ENCODE measurements around the gene AP2A1.
A peak's percentile ranks its signal among the peaks of the same experiment; 100 is the strongest.
"Not testable (repeated sequence)": the region's sequence is repeated elsewhere in the genome, so short reads cannot be mapped to it uniquely, and the experiment has no call there.

Gene AP2A1

GRCh38 chr19:49766930-49767299 is at the start of gene AP2A1:
Gene AP2A1, plus strand, starts transcription at chr19:49767001. Its CDS starts 133 bp downstream, at chr19:49767134.
- H3K4me3 ChIP-seq (replicated peaks in 1 of 2; ENCODE audit: low read depth in 2 of 2, low read length in 2 of 2) = peak within 1 kb of the TSS; percentile 86 to 92
- no peak for DNase-seq (ENCODE audit: low read depth in 2 of 2)
- TF ChIP-seq CTCF (IDR thresholded peaks at IDR 0.05; ENCODE audit: low read depth, low read length) = no peak

- H3K4me3 ChIP-seq (replicated peaks in 1 of 2; ENCODE audit: low read depth in 2 of 2, low read length in 2 of 2) = no peak overlapping the region
- peak; percentile 24 to 82 for DNase-seq (ENCODE audit: low read depth in 2 of 2)
- no peak for TF ChIP-seq CTCF (IDR thresholded peaks at IDR 0.05; ENCODE audit: low read depth, low read length)
These were observed 48.3 kb upstream of the AP2A1 start for GRCh38 chr19:49718511-49718910.

- no peak overlapping the region for H3K4me3 ChIP-seq (replicated peaks in 1 of 2; ENCODE audit: low read depth in 2 of 2, low read length in 2 of 2)
- no peak for DNase-seq (ENCODE audit: low read depth in 2 of 2)
- TF ChIP-seq CTCF (IDR thresholded peaks at IDR 0.05; ENCODE audit: low read depth, low read length) = no peak
These were observed 47.8 kb upstream of the AP2A1 start for GRCh38 chr19:49718991-49719390.

DNA sequence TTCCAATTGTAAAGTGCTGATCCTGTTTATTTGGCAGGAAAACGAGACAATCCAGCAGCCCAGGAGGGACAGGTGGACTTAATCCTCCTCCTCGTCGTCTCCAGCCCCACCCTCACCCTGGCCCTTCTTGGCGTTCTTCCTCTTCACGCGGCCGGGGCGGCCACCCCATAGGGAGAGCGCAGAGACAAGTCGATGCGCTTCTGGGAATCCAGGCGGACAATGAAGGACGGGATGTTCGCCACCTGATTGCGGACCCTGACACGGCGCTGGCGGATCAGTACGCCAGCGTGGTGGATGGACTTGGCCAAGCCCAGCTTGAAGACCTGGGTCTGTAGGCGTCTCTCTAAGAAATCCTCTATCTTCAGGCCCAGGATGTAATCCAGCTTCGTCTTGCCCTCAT is 47.4 kb upstream of the AP2A1 start:
- not testable (repeated sequence) for DNase-seq (ENCODE audit: low read depth in 2 of 2); H3K4me3 ChIP-seq (replicated peaks in 1 of 2; ENCODE audit: low read depth in 2 of 2, low read length in 2 of 2)

- H3K4me3 ChIP-seq (replicated peaks in 1 of 2; ENCODE audit: low read depth in 2 of 2, low read length in 2 of 2) = no peak overlapping the region
- no peak for TF ChIP-seq CTCF (IDR thresholded peaks at IDR 0.05; ENCODE audit: low read depth, low read length)
- DNase-seq (ENCODE audit: low read depth in 2 of 2) = peak; percentile 65 to 76
These were observed 39.4 kb upstream of the AP2A1 start for GRCh38 chr19:49727217-49728030.

GRCh38 chr19:49730166-49730565 is 36.6 kb upstream of the AP2A1 start:
- no peak for TF ChIP-seq CTCF (IDR thresholded peaks at IDR 0.05; ENCODE audit: low read depth, low read length)
- H3K4me3 ChIP-seq (replicated peaks in 1 of 2; ENCODE audit: low read depth in 2 of 2, low read length in 2 of 2) = no peak overlapping the region
- DNase-seq (ENCODE audit: low read depth in 2 of 2) = no peak

DNA sequence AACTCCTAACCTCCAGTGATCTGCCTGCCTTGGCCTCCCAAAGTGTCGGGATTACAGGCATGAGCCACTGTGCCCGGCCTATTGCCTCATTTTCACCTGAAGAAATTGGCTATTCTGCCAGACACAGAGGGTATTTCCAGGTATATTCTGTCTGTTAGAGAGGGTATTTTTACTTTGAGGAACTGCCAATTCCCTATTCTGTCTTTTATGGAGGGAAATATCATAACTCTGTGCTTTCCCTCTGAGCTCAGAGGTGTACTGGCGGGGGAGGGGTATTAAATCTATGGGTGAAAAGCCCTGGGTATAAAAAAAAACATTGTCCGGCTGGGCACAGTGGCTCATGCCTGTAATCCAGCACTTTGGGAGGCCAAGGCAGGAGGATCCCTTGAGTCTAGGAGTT is 28.5 kb upstream of the AP2A1 start:
- no peak for TF ChIP-seq CTCF (IDR thresholded peaks at IDR 0.05; ENCODE audit: low read depth, low read length)
- DNase-seq (ENCODE audit: low read depth in 2 of 2) = no peak
- H3K4me3 ChIP-seq (replicated peaks in 1 of 2; ENCODE audit: low read depth in 2 of 2, low read length in 2 of 2) = no peak overlapping the region
